Measurements from ENCODE around the gene CD58. TPM values are rescaled to one million over a fixed set of nuclear protein-coding genes. Genes with fewer than 3 reads are reported as not detected.

The CD58 gene
- total RNA-seq, 4 donors from 2014 or later = 23.7 to 33.4 (median 28.0) TPM

- WGBS = 83% methylated on average over 1 of the region's 1 CpG
- Histone ChIP-seq H3K27me3 (no peaks in the 10 kb centered on the region), H3K36me3 (no peaks in the 10 kb centered on the region), H3K27ac (no peak overlapping the region), H3K4me3 (no peak overlapping the region), H3K9me3 (no peaks in the 10 kb centered on the region), H3K4me1 (peaks cover 18% of the 10 kb centered on the region)
- TF ChIP-seq POLR2AphosphoS5 (IDR thresholded peaks at IDR 0.05) = no peak
- TF ChIP-seq, protein P1, sequence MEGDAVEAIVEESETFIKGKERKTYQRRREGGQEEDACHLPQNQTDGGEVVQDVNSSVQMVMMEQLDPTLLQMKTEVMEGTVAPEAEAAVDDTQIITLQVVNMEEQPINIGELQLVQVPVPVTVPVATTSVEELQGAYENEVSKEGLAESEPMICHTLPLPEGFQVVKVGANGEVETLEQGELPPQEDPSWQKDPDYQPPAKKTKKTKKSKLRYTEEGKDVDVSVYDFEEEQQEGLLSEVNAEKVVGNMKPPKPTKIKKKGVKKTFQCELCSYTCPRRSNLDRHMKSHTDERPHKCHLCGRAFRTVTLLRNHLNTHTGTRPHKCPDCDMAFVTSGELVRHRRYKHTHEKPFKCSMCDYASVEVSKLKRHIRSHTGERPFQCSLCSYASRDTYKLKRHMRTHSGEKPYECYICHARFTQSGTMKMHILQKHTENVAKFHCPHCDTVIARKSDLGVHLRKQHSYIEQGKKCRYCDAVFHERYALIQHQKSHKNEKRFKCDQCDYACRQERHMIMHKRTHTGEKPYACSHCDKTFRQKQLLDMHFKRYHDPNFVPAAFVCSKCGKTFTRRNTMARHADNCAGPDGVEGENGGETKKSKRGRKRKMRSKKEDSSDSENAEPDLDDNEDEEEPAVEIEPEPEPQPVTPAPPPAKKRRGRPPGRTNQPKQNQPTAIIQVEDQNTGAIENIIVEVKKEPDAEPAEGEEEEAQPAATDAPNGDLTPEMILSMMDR (IDR thresholded peaks at IDR 0.05) = no peak
- TF ChIP-seq POLR2A (IDR thresholded peaks at IDR 0.05) = no peak
- no peak for TF ChIP-seq EP300 (IDR thresholded peaks at IDR 0.05)
- no peak for DNase-seq (ENCODE audit: low spot score in 2 of 2)
Measured at GRCh38 chr1:116487583-116487982, 83.2 kb downstream of the CD58 start.

DNA sequence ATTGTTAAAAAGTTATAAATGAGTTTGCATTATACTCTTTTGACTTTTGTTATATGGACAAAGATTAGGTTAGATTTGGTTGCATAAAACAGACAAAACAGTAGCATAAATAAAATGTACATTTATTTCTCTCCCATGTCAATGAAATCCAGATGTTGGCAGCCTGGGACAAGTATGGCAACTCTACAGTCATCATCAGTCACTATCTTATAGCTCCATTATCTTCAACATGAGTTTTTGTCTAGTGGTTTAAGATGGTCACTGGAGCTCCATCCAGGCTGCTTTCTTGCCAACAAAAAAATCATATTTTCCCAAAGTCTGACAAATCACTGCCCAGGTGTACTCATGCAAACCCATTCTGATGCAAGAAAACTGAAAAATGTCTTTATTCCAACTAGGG lies 83.8 kb downstream of the CD58 start:
- Histone ChIP-seq H3K4me3 (no peak overlapping the region), H3K4me1 (peaks cover 18% of the 10 kb centered on the region), H3K27me3 (no peaks in the 10 kb centered on the region), H3K27ac (no peak overlapping the region), H3K36me3 (no peaks in the 10 kb centered on the region), H3K9me3 (no peaks in the 10 kb centered on the region)
- no peak for DNase-seq (ENCODE audit: low spot score in 2 of 2)
- TF ChIP-seq EP300 (IDR thresholded peaks at IDR 0.05) (no peak), POLR2A (IDR thresholded peaks at IDR 0.05) (no peak), POLR2AphosphoS5 (IDR thresholded peaks at IDR 0.05) (no peak)
- TF ChIP-seq, protein P1 (IDR thresholded peaks at IDR 0.05) = no peak

DNA sequence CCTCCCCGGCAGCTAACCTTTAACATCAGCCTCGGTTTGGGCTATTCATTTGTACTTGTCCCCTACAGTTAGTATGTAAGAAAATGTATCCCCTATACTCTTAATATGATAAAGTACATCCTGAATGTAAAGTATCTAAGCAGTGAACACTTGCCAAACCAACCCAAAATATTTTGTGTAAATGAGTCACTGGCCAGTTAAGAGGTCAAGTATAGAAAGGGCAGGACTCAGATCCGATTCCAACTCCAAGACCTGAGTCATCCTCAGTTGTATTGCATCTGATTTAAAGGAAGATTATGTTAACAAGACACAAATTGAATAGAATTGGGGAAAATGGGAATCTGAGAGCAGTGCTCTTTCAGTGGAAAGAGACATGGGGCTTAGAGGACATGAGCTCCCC lies 84.4 kb downstream of the CD58 start:
- TF ChIP-seq EP300 (IDR thresholded peaks at IDR 0.05) = no peak
- TF ChIP-seq POLR2A (IDR thresholded peaks at IDR 0.05) = no peak
- TF ChIP-seq, protein P1 (IDR thresholded peaks at IDR 0.05) = no peak
- TF ChIP-seq POLR2AphosphoS5 (IDR thresholded peaks at IDR 0.05) = no peak
- Histone ChIP-seq H3K4me1 (peaks cover 18% of the 10 kb centered on the region), H3K4me3 (no peak overlapping the region), H3K27me3 (no peaks in the 10 kb centered on the region), H3K9me3 (no peaks in the 10 kb centered on the region), H3K27ac (no peak overlapping the region), H3K36me3 (no peaks in the 10 kb centered on the region)
- DNase-seq (ENCODE audit: low spot score in 2 of 2) = no peak
- 70% methylated on average over 3 of the region's 3 CpGs for WGBS

DNA sequence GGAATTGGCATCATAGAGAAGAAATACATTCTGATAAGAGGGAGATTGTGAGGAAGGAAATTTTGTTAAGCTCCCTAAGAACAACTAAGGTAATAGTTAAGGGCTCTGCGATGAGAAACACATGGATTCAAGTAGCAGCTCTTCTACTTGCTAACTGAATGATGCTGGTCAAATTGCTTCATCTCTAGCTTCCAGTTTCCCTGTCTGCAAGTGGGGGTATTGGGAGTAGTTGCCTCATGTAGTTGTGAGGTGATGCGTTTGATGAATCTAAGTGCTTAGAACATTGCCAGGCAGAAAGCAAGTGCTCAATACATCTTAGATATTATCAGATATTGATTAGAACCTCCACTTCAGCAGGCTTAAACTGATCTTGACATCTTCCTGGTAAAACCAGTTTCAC lies 84.8 kb downstream of the CD58 start:
- no peaks in the 10 kb centered on the region for H3K36me3 ChIP-seq
- H3K4me1 ChIP-seq = peaks cover 18% of the 10 kb centered on the region
- WGBS = 87% methylated on average over 2 of the region's 2 CpGs
- no peak for DNase-seq (ENCODE audit: low spot score in 2 of 2)
- TF ChIP-seq POLR2AphosphoS5 (IDR thresholded peaks at IDR 0.05) = no peak
- TF ChIP-seq EP300 (IDR thresholded peaks at IDR 0.05) = no peak
- no peak for TF ChIP-seq POLR2A (IDR thresholded peaks at IDR 0.05)
- TF ChIP-seq, protein P1 (IDR thresholded peaks at IDR 0.05) = no peak
- H3K4me3 ChIP-seq = no peak overlapping the region
- no peaks in the 10 kb centered on the region for H3K27me3 ChIP-seq
- no peak overlapping the region for H3K27ac ChIP-seq
- H3K9me3 ChIP-seq = no peaks in the 10 kb centered on the region

GRCh38 chr1:116485071-116485735 lies 85.6 kb downstream of the CD58 start:
- Histone ChIP-seq H3K27ac (no peak overlapping the region), H3K27me3 (no peaks in the 10 kb centered on the region), H3K4me3 (no peak overlapping the region), H3K4me1 (peaks cover 18% of the 10 kb centered on the region), H3K36me3 (no peaks in the 10 kb centered on the region), H3K9me3 (no peaks in the 10 kb centered on the region)
- TF ChIP-seq, protein P1 (IDR thresholded peaks at IDR 0.05) = peak; percentile 70 to 83
- TF ChIP-seq POLR2AphosphoS5 (IDR thresholded peaks at IDR 0.05) = peak in 1 of 3 donors; percentile 11
- no peak for TF ChIP-seq POLR2A (IDR thresholded peaks at IDR 0.05)
- TF ChIP-seq EP300 (IDR thresholded peaks at IDR 0.05) = no peak
- WGBS = 62% methylated on average over 3 of the region's 6 CpGs
- peak; percentile 89 to 91 for DNase-seq (ENCODE audit: low spot score in 2 of 2)

All from suprapubic skin (tissue), 4 donors.